ENCODE measurements around the gene SRGAP3. TPM values are rescaled to one million over a fixed set of nuclear protein-coding genes. Genes with fewer than 3 reads are reported as not detected.
"Not testable (repeated sequence)": the region's sequence is repeated elsewhere in the genome, so short reads cannot be mapped to it uniquely, and the experiment has no call there.

Gene SRGAP3
- total and polyA plus RNA-seq, 5 experiments from 2014 or later = 0.73 to 2.5 (median 1.8) TPM

- no peaks in the 10 kb centered on the region for H3K36me3 Mint-ChIP-seq
- peaks cover 0 to 4% (median 0%) of the 10 kb centered on the region in 9 donors for H3K9me3 Mint-ChIP-seq
- no peak overlapping the region for H3K4me3 Mint-ChIP-seq
- POLR2A ChIA-PET = no interaction called here
- no peaks in the 10 kb centered on the region for H3K4me1 Mint-ChIP-seq
- H3K27me3 Mint-ChIP-seq = peaks cover 0 to 1% (median 0%) of the 10 kb centered on the region in 5 donors
- no peak overlapping the region for H3K27ac Mint-ChIP-seq
- ATAC-seq (no peak), DNase-seq (no peak)
Observed at GRCh38 chr3:9102240-9102981, 147.0 kb downstream of the SRGAP3 start.

- Mint-ChIP-seq H3K9me3 (peaks cover 0 to 2% (median 0%) of the 10 kb centered on the region in 9 donors), H3K27ac (no peak overlapping the region), H3K4me3 (no peak overlapping the region), H3K36me3 (no peaks in the 10 kb centered on the region), H3K27me3 (no peaks in the 10 kb centered on the region), H3K4me1 (no peaks in the 10 kb centered on the region)
- no peak for DNase-seq
- ATAC-seq = no peak
- POLR2A ChIA-PET = no interaction called here
Observed at GRCh38 chr3:9101286-9101685, 148.2 kb downstream of the SRGAP3 start.

- no peaks in the 10 kb centered on the region for H3K36me3 Mint-ChIP-seq
Observed at GRCh38 chr3:9100513-9100894, 148.9 kb downstream of the SRGAP3 start.

GRCh38 chr3:9099702-9100512, 149.5 kb downstream of the SRGAP3 start:
- Mint-ChIP-seq H3K27me3 (no peaks in the 10 kb centered on the region), H3K4me3 (no peak overlapping the region), H3K36me3 (no peaks in the 10 kb centered on the region), H3K4me1 (no peaks in the 10 kb centered on the region), H3K27ac (no peak overlapping the region), H3K9me3 (no peaks in the 10 kb centered on the region)
- POLR2A ChIA-PET = no interaction called here
- ATAC-seq (no peak), DNase-seq (no peak)

More at GRCh38 chr3:9100513-9100894, 148.9 kb downstream of the SRGAP3 start:
- no peak for ATAC-seq
- no peaks in the 10 kb centered on the region for H3K4me1 Mint-ChIP-seq
- H3K27me3 Mint-ChIP-seq = no peaks in the 10 kb centered on the region
- no peaks in the 10 kb centered on the region for H3K9me3 Mint-ChIP-seq
- no peak overlapping the region for H3K27ac Mint-ChIP-seq
- H3K4me3 Mint-ChIP-seq = no peak overlapping the region
- no peak for DNase-seq
- POLR2A ChIA-PET = no interaction called here

- H3K4me3 Mint-ChIP-seq = no peak overlapping the region
- ATAC-seq (no peak), DNase-seq (no peak)
- H3K9me3 Mint-ChIP-seq = no peaks in the 10 kb centered on the region
- POLR2A ChIA-PET = no interaction called here
- no peak overlapping the region for H3K27ac Mint-ChIP-seq
- no peaks in the 10 kb centered on the region for H3K36me3 Mint-ChIP-seq
- H3K4me1 Mint-ChIP-seq = no peaks in the 10 kb centered on the region
- no peaks in the 10 kb centered on the region for H3K27me3 Mint-ChIP-seq
Observed at GRCh38 chr3:9098716-9099675, 150.4 kb downstream of the SRGAP3 start.

GRCh38 chr3:9097495-9097894, 152.0 kb downstream of the SRGAP3 start:
- no peak overlapping the region for H3K4me3 Mint-ChIP-seq

GRCh38 chr3:9091486-9092235, 157.8 kb downstream of the SRGAP3 start:
- Mint-ChIP-seq H3K4me3 (no peak overlapping the region), H3K36me3 (no peaks in the 10 kb centered on the region), H3K27ac (no peak overlapping the region), H3K9me3 (no peaks in the 10 kb centered on the region), H3K27me3 (no peaks in the 10 kb centered on the region), H3K4me1 (peaks cover 0 to 2% (median 0%) of the 10 kb centered on the region in 4 donors)
- POLR2A ChIA-PET = no interaction called here
- DNase-seq = no peak
- no peak for ATAC-seq

More at GRCh38 chr3:9097495-9097894, 152.0 kb downstream of the SRGAP3 start:
- no peak overlapping the region for H3K27ac Mint-ChIP-seq
- no peaks in the 10 kb centered on the region for H3K27me3 Mint-ChIP-seq
- ATAC-seq = no peak
- POLR2A ChIA-PET = no interaction called here
- no peaks in the 10 kb centered on the region for H3K9me3 Mint-ChIP-seq
- H3K4me1 Mint-ChIP-seq = no peaks in the 10 kb centered on the region
- no peak for DNase-seq
- no peaks in the 10 kb centered on the region for H3K36me3 Mint-ChIP-seq

- H3K27me3 Mint-ChIP-seq = no peaks in the 10 kb centered on the region
- POLR2A ChIA-PET = no interaction called here
- DNase-seq = no peak
- H3K4me3 Mint-ChIP-seq = no peak overlapping the region
- peaks cover 0 to 2% (median 0%) of the 10 kb centered on the region in 4 donors for H3K4me1 Mint-ChIP-seq
- no peak for ATAC-seq
- H3K36me3 Mint-ChIP-seq = no peaks in the 10 kb centered on the region
- no peak overlapping the region for H3K27ac Mint-ChIP-seq
- H3K9me3 Mint-ChIP-seq = no peaks in the 10 kb centered on the region
Observed at GRCh38 chr3:9088441-9089353, 160.7 kb downstream of the SRGAP3 start.

GRCh38 chr3:9087831-9088413, 161.5 kb downstream of the SRGAP3 start:
- ATAC-seq (no peak), DNase-seq (no peak)
- H3K36me3 Mint-ChIP-seq = no peaks in the 10 kb centered on the region
- H3K9me3 Mint-ChIP-seq = no peaks in the 10 kb centered on the region
- POLR2A ChIA-PET = no interaction called here
- no peaks in the 10 kb centered on the region for H3K27me3 Mint-ChIP-seq
- H3K4me3 Mint-ChIP-seq = no peak overlapping the region
- peaks cover 0 to 2% (median 0%) of the 10 kb centered on the region in 4 donors for H3K4me1 Mint-ChIP-seq
- no peak overlapping the region for H3K27ac Mint-ChIP-seq

GRCh38 chr3:9085428-9085827, 164.0 kb downstream of the SRGAP3 start:
- H3K27ac Mint-ChIP-seq, H3K4me1 Mint-ChIP-seq, ATAC-seq, H3K9me3 Mint-ChIP-seq, POLR2A ChIA-PET, H3K4me3 Mint-ChIP-seq, DNase-seq, H3K27me3 Mint-ChIP-seq, H3K36me3 Mint-ChIP-seq: not testable (repeated sequence)

GRCh38 chr3:9081184-9081818, 168.1 kb downstream of the SRGAP3 start:
- Mint-ChIP-seq H3K27me3 (no peaks in the 10 kb centered on the region), H3K4me3 (no peak overlapping the region), H3K9me3 (no peaks in the 10 kb centered on the region), H3K27ac (no peak overlapping the region), H3K36me3 (no peaks in the 10 kb centered on the region), H3K4me1 (no peaks in the 10 kb centered on the region)
- ATAC-seq (no peak), DNase-seq (no peak)
- POLR2A ChIA-PET = no interaction called here

All from naive thymus-derived CD8-positive, alpha-beta T cell (primary cell).